MCF 10A (cell line): ENCODE measurements around the gene TIMM50. TPM values are rescaled to one million over a fixed set of nuclear protein-coding genes. Genes with fewer than 3 reads are reported as not detected.

Experiments
- BruUV-seq: library from RNA; stranded (reverse); fragments of 400-500 nt; replicated peaks from 2 replicates; lab custom pipeline; 2021; lab: Mats Ljungman, UMichigan
- CTCF ChIA-PET: fragments of 300-600 bp; sonication (Branson Sonifier 250); formaldehyde crosslinking; extraction: SDS; loops from one replicate; lab custom pipeline; 2021; ENCODE audit warnings: antibody characterized with exemption, inconsistent platforms; lab: Yijun Ruan, JAX
- POLR2A ChIA-PET: fragments of 300-600, 350-650 bp; sonication (Branson Sonifier 250); formaldehyde crosslinking; extraction: SDS; loops from one replicate; lab custom pipeline; 2020; ENCODE audit warnings: antibody characterized with exemption, inconsistent platforms; lab: Yijun Ruan, JAX
- DNase-seq: peaks from one replicate; pipeline ENCODE4 v3.0.0-alpha.2; 2018; ENCODE audit not compliant: unreplicated experiment
- H3K27ac Mint-ChIP-seq: one replicate; pipeline ENCODE4 v1.8.0; 2022; ENCODE audit warnings: mild to moderate bottlenecking, low read depth, mixed read lengths; ENCODE audit not compliant: unreplicated experiment
- H3K27me3 Mint-ChIP-seq: one replicate; pipeline ENCODE4 v1.8.0; 2022; ENCODE audit warnings: mixed read lengths; ENCODE audit not compliant: insufficient read depth, unreplicated experiment
- H3K36me3 Mint-ChIP-seq: one replicate; pipeline ENCODE4 v1.8.0; 2022; ENCODE audit warnings: mild to moderate bottlenecking, moderate library complexity, mixed read lengths; ENCODE audit not compliant: insufficient read depth, unreplicated experiment
- H3K4me1 Mint-ChIP-seq: one replicate; pipeline ENCODE4 v1.8.0; 2022; ENCODE audit warnings: mixed read lengths; ENCODE audit not compliant: insufficient read depth, unreplicated experiment
- H3K4me3 Mint-ChIP-seq: one replicate; pipeline ENCODE4 v1.8.0; 2022; ENCODE audit warnings: mild to moderate bottlenecking, moderate library complexity, mixed read lengths; ENCODE audit not compliant: unreplicated experiment
- H3K9me3 Mint-ChIP-seq: one replicate; pipeline ENCODE4 v1.8.0; 2022; ENCODE audit warnings: mixed read lengths; ENCODE audit not compliant: unreplicated experiment
- intact Hi-C: fragments of 100-400 bp; cut with micrococcal nuclease; formaldehyde crosslinking; loops from 2 replicates; pipeline ENCODE4 v1.14.1; 2022
- total RNA-seq: library from RNA; stranded (reverse); gene quantifications from 2 replicates; pipeline ENCODE4 v1.2.3, GENCODE V29; 2022
- TF ChIP-seq, protein P1 (sequence below): fragments of 200-600 bp; IDR thresholded peaks from one replicate; pipeline ENCODE4 v1.8.0; 2022; ENCODE audit warnings: antibody characterized with exemption, mild to moderate bottlenecking; ENCODE audit not compliant: unreplicated experiment

Gene TIMM50
- total RNA-seq, 1 experiment from 2014 or later = 94.2 TPM

DNA sequence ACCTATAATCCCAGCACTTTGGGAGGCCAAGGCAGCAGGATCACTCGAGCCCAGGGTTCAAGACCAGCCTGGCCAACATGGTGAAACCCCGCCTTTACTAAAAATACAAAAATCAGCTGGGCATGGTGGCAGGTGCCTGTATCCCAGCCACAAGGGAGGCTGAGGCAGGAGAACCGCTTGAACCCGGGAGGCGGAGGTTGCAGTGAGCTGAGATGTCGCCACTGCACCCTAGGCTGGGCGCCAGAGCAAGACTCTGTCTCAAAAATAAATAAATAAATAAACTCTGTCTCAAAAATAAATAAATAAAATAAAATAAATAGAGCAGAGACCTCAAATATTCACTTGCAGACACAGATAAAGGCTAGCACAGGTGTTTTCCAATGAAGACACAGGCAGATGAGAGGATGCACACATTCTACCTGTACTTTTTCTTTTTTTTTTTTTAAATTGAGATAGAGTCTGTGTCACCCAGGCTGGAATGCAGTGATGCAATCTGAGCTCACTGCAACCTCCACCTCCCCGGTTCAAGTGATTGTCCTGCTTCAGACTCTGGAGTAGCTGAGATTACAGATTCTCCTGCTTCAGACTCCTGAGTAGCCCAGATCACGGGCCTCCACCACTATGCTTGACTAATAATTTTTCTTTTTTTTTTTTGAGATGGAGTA lies 42.2 kb upstream of the TIMM50 start:
- Mint-ChIP-seq H3K27ac (no peak overlapping the region), H3K9me3 (no peaks in the 10 kb centered on the region), H3K4me3 (no peak overlapping the region), H3K36me3 (peaks cover 35% of the 10 kb centered on the region), H3K27me3 (no peaks in the 10 kb centered on the region), H3K4me1 (peaks cover 8% of the 10 kb centered on the region)
- DNase-seq = peak; percentile 56
- POLR2A ChIA-PET = interaction anchor here (0.5 to 3.9 kb wide), 8 partner anchors 29 to 1682 kb away, joined by 3 to 21 read pairs (median 3); partner anchors contain the start of gene EID2B
- CTCF ChIA-PET = interaction anchor here (0.6 to 3.8 kb wide), 18 partner anchors 9 to 1411 kb away, joined by 3 to 44 read pairs (median 4); partner anchors contain the start of genes EID2 and EID2B
- BruUV-seq = no TSS peak
- TF ChIP-seq, protein P1, sequence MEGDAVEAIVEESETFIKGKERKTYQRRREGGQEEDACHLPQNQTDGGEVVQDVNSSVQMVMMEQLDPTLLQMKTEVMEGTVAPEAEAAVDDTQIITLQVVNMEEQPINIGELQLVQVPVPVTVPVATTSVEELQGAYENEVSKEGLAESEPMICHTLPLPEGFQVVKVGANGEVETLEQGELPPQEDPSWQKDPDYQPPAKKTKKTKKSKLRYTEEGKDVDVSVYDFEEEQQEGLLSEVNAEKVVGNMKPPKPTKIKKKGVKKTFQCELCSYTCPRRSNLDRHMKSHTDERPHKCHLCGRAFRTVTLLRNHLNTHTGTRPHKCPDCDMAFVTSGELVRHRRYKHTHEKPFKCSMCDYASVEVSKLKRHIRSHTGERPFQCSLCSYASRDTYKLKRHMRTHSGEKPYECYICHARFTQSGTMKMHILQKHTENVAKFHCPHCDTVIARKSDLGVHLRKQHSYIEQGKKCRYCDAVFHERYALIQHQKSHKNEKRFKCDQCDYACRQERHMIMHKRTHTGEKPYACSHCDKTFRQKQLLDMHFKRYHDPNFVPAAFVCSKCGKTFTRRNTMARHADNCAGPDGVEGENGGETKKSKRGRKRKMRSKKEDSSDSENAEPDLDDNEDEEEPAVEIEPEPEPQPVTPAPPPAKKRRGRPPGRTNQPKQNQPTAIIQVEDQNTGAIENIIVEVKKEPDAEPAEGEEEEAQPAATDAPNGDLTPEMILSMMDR = no peak
- intact Hi-C loops = no loop called here

DNA sequence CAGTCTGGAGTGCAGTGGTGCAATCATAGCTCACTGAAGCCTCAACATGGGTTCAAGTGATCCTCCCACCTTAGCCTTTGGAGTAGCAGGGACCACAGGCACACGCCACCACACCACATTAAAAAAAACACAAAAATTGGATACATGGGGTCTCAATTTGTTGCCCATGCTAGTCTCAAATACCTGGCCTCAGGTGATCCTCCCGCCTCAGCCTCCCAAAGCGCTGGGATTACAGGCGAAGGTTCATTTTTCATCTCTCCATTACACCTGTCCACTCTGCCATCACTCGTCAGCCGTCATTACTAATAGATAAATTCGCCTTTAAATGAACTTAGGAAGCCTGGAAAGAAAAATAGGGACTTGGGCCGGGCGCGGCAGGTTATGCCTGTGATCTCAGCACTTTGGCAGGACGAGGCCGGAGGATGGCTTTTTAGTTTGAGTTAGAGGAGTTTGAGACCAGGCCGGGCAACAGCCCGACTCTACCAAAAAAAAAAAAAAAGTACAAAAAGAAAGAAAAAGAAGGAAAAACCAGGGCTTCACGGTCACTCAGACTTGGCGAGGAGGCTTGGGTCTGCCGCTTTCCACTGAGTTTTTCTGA lies 35.9 kb upstream of the TIMM50 start:
- Mint-ChIP-seq H3K36me3 (peaks cover 36% of the 10 kb centered on the region), H3K27ac (peak overlapping the region; percentile 99), H3K4me1 (peaks cover 22% of the 10 kb centered on the region), H3K4me3 (peak overlapping the region; percentile 93), H3K9me3 (no peaks in the 10 kb centered on the region), H3K27me3 (no peaks in the 10 kb centered on the region)
- intact Hi-C loops = no loop called here
- ChIA-PET POLR2A (interaction anchor here (0.6 to 3.9 kb wide), 28 partner anchors 9 to 786 kb away, joined by 3 to 107 read pairs (median 5); partner anchors contain the start of genes EID2, EID2B, MED29 and PAF1), CTCF (interaction anchor here (0.6 to 2.1 kb wide), 8 partner anchors 9 to 1042 kb away, joined by 3 to 14 read pairs (median 4); partner anchors contain the start of genes EID2B and RPS16)
- BruUV-seq = TSS peak; percentile 94
- no peak for DNase-seq
- TF ChIP-seq, protein P1 = no peak

DNA sequence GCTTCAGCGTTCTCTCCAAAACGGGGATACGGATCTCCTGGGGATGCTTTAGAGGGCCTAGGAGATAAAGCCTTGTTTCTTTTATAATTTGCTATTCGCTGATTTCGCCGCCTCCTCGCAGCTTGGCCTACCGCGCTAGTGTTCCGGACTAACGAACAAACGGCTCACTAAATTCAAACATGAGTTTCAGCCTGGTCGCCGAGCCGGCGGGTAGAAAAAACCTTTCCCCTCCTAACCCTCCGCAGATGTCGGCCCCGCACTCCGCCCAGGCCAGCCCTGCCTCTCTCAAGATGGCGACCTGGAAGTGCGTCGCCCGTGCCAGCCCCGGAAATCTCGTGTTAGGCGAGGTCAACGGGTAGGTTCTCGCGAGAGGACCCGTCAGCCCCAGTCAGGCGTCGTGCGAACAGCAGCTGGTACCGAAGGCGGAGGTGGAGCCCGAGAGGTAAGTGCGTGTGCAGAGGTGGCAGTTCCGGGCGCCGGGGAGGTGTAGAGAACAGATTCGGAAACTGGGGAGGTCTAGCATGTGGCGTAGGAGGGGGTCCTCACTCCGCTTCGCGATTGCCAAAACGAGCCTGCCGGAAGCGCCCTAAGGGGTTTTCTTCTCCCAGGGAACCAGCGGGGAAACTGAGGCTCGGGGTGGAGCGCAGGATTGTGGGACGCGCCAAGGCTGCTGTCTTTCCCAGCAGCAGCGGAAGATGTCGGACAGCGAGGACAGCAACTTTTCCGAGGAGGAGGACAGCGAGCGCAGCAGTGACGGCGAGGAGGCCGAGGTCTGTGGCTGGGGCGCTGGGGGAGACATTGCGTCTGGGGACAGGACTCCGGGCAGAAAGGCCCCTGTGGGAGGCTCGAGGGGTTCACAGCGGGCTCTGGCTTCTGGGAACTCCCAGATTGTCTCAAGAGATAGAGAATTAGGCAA lies 35.2 kb upstream of the TIMM50 start, which contains the start of gene SUPT5H:
TSS of gene SUPT5H (plus strand) at position 387 of the 916 bp plus-strand sequence. CDS start at position 696, 309 bp downstream.
- Mint-ChIP-seq H3K27ac (peak within 1 kb of the TSS; percentile 99), H3K4me1 (peaks cover 28% of the 10 kb centered on the region), H3K36me3 (peaks cover 38% of the 10 kb centered on the region), H3K9me3 (no peaks in the 10 kb centered on the region), H3K27me3 (no peaks in the 10 kb centered on the region), H3K4me3 (peak within 1 kb of the TSS; percentile 93)
- ChIA-PET CTCF (interaction anchor here (0.6 to 2.1 kb wide), 5 partner anchors 10 to 486 kb away, joined by 3 to 14 read pairs (median 7); partner anchors contain the start of genes EID2B and RPS16), POLR2A (interaction anchor here (0.6 to 3.9 kb wide), 33 partner anchors 10 to 1000 kb away, joined by 3 to 107 read pairs (median 5); partner anchors contain the start of genes EID2, EID2B, MED29 and PAF1)
- intact Hi-C loops = no loop called here
- TF ChIP-seq, protein P1 = no peak
- DNase-seq = peak; percentile 99
- BruUV-seq = TSS peak; percentile 79
